Peyer's patch (tissue), 4 donors: ENCODE results near the gene SDF2. TPM values are rescaled to one million over a fixed set of nuclear protein-coding genes. Genes with fewer than 3 reads are reported as not detected.
A peak's percentile ranks its signal among the peaks of the same experiment; 100 is the strongest.

ENCODE experiments used
- DNase-seq, 3 donors: peaks; one replicate each; pipeline ENCODE4 v3.0.0-alpha.2; 2017 to 2019
- H3K27ac ChIP-seq, 4 donors: fragments of 200-600 bp; sonication (generic); one replicate each; pipeline ENCODE4 v1.5.1; 2016 to 2019
- H3K27me3 ChIP-seq, 2 donors: fragments of 200-600 bp; sonication (generic); one replicate each; pipeline ENCODE4 v1.5.1; 2019
- H3K36me3 ChIP-seq, 3 donors: fragments of 200-600 bp; sonication (generic); one replicate each; pipeline ENCODE4 v1.5.1; 2016 to 2019
- H3K4me1 ChIP-seq, 4 donors: fragments of 200-600 bp; sonication (generic); one replicate each; pipeline ENCODE4 v1.5.1; 2016 to 2019
- H3K4me3 ChIP-seq, 4 donors: fragments of 200-600 bp; sonication (generic); 1 replicate in 3 of 4; 2 replicates in 1 of 4; pipeline ENCODE4 v1.5.1; 2016 to 2019; ENCODE audit warnings: mild to moderate bottlenecking in 1 of 4
- H3K9me3 ChIP-seq, 4 donors: fragments of 200-600 bp; sonication (generic); one replicate each; pipeline ENCODE4 v1.5.1; 2016 to 2019; ENCODE audit warnings: mild to moderate bottlenecking in 1 of 4
- CTCF ChIP-seq, 6 experiments: fragments of 450-650 bp in 4 of 6; fragments of 200-600 bp in 2 of 6; sonication (generic) in 1 of 6; IDR thresholded peaks; one replicate each; pipeline ENCODE4 v1.5.1; 2017 to 2019; ENCODE audit warnings: antibody characterized with exemption in 6 of 6, mild to moderate bottlenecking in 3 of 6, moderate library complexity in 1 of 6
- POLR2A ChIP-seq, 2 donors: fragments of 450-650 bp; IDR thresholded peaks; one replicate each; pipeline ENCODE4 v1.5.1; 2017; ENCODE audit warnings: antibody characterized with exemption in 2 of 2, mild to moderate bottlenecking in 2 of 2, moderate library complexity in 2 of 2
- total RNA-seq, 4 donors: library from RNA; depleted of rRNA; stranded (reverse); fragments of >200 nt; gene quantifications; one replicate each; pipeline ENCODE4 v1.1.0, GENCODE V29; 2016

The SDF2 gene
- total RNA-seq, 4 donors from 2014 or later: 39.6 to 60.5 (median 55.9) TPM

- TF ChIP-seq POLR2A (IDR thresholded peaks at IDR 0.05) (no peak), CTCF (IDR thresholded peaks at IDR 0.05) (no peak)
- H3K36me3 ChIP-seq: peaks cover 0 to 100% (median 4%) of the 10 kb centered on the region in 3 donors
- no peaks in the 10 kb centered on the region for H3K9me3 ChIP-seq
- H3K4me3 ChIP-seq: no peak overlapping the region
- H3K27ac ChIP-seq: no peak overlapping the region
- H3K4me1 ChIP-seq: no peaks in the 10 kb centered on the region
- H3K27me3 ChIP-seq: no peaks in the 10 kb centered on the region
- DNase-seq: no peak
Observed at GRCh38 chr17:28689011-28689410, 27.3 kb upstream of the SDF2 start.

GRCh38 chr17:28688481-28688880 is 26.8 kb upstream of the SDF2 start:
- no peak overlapping the region for H3K4me3 ChIP-seq
- no peak overlapping the region for H3K27ac ChIP-seq
- no peaks in the 10 kb centered on the region for H3K27me3 ChIP-seq
- TF ChIP-seq CTCF (IDR thresholded peaks at IDR 0.05) (no peak), POLR2A (IDR thresholded peaks at IDR 0.05) (no peak)
- peaks cover 0 to 100% (median 3%) of the 10 kb centered on the region in 3 donors for H3K36me3 ChIP-seq
- no peaks in the 10 kb centered on the region for H3K4me1 ChIP-seq
- DNase-seq: no peak
- H3K9me3 ChIP-seq: no peaks in the 10 kb centered on the region

GRCh38 chr17:28686296-28686695 is 24.6 kb upstream of the SDF2 start:
- H3K9me3 ChIP-seq: no peaks in the 10 kb centered on the region
- H3K4me1 ChIP-seq: no peaks in the 10 kb centered on the region
- H3K4me3 ChIP-seq: no peak overlapping the region
- H3K27me3 ChIP-seq: no peaks in the 10 kb centered on the region
- TF ChIP-seq POLR2A (IDR thresholded peaks at IDR 0.05) (no peak), CTCF (IDR thresholded peaks at IDR 0.05) (no peak)
- no peak overlapping the region for H3K27ac ChIP-seq
- no peak for DNase-seq
- peaks cover 0 to 100% (median 3%) of the 10 kb centered on the region in 3 donors for H3K36me3 ChIP-seq

GRCh38 chr17:28685366-28685765 is 23.7 kb upstream of the SDF2 start:
- Histone ChIP-seq H3K27me3 (no peaks in the 10 kb centered on the region), H3K4me1 (no peaks in the 10 kb centered on the region), H3K9me3 (no peaks in the 10 kb centered on the region), H3K4me3 (no peak overlapping the region), H3K27ac (no peak overlapping the region), H3K36me3 (peaks cover 0 to 99% (median 3%) of the 10 kb centered on the region in 3 donors)
- TF ChIP-seq CTCF (IDR thresholded peaks at IDR 0.05): no peak
- TF ChIP-seq POLR2A (IDR thresholded peaks at IDR 0.05): no peak
- peak in 1 of 3 donors; percentile 21 for DNase-seq

- no peak overlapping the region for H3K27ac ChIP-seq
- H3K36me3 ChIP-seq: peaks cover 0 to 99% (median 3%) of the 10 kb centered on the region in 3 donors
- TF ChIP-seq CTCF (IDR thresholded peaks at IDR 0.05) (peak in 4 of 6 experiments; percentile 10 to 69 (median 60)), POLR2A (IDR thresholded peaks at IDR 0.05) (no peak)
Observed at GRCh38 chr17:28684963-28685362, 23.3 kb upstream of the SDF2 start.

GRCh38 chr17:28682655-28683054 is 20.9 kb upstream of the SDF2 start:
- Histone ChIP-seq H3K4me1 (no peaks in the 10 kb centered on the region), H3K36me3 (peaks cover 0 to 99% (median 8%) of the 10 kb centered on the region in 3 donors), H3K4me3 (no peak overlapping the region), H3K27ac (no peak overlapping the region), H3K27me3 (no peaks in the 10 kb centered on the region), H3K9me3 (no peaks in the 10 kb centered on the region)
- no peak for TF ChIP-seq CTCF (IDR thresholded peaks at IDR 0.05)
- no peak for TF ChIP-seq POLR2A (IDR thresholded peaks at IDR 0.05)
- DNase-seq: peak in 1 of 3 donors; percentile 42

More at GRCh38 chr17:28684963-28685362, 23.3 kb upstream of the SDF2 start:
- Histone ChIP-seq H3K4me1 (no peaks in the 10 kb centered on the region), H3K4me3 (no peak overlapping the region), H3K9me3 (no peaks in the 10 kb centered on the region), H3K27me3 (no peaks in the 10 kb centered on the region)
- peak in 2 of 3 donors; percentile 48 to 75 for DNase-seq
